DOHH2 (cell line): ENCODE data around the gene CYP4F3.

Experiments used
- EZH2phosphoT487 ChIP-seq: fragments of 200-600 bp; sonication (generic); IDR thresholded peaks from 2 replicates; pipeline ENCODE4 v1.6.1; 2017; ENCODE audit warnings: borderline replicate concordance, mild to moderate bottlenecking, antibody characterized with exemption, low read length, moderate library complexity, mixed read lengths
- TF ChIP-seq, protein P1 (sequence below): fragments of 200-600 bp; sonication (generic); IDR thresholded peaks from one replicate; pipeline ENCODE4 v1.5.1; 2014; ENCODE audit warnings: antibody characterized with exemption, mild to moderate bottlenecking, low read depth, low read length; ENCODE audit not compliant: poor library complexity, severe bottlenecking

DNA sequence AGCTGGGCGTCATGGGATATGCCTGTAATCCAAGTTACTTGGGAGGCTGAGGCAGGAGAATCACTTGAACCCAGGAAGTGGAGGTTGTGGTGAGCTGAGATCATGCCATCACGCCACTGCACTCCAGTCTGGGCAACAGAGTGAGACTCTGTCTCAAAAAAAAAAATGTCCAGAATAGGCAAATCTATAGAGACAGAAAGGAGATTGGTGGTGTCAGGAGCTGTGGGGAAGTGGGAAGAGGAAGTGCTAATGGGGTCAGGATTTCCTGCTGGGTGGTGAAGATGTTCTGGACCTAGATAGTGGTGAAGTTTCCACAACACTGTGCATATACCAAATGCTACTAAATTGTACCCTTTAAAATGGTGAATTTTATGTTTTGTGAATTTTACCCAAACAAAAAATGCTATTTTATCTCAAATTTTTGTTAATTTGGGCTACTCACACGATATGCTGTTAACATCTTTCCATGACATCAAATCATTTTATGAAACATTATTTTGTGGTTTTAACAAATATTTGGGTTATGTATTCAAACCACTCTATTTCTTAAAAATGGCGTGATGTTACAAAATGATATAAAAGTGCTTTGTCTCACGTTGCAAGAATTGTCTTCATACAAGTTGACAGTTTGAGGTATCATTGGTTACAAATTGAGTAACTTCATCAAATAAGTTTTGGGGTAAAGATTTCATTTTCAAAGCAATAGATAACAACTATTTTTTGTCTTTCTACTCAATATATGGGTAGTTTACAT is 7.4 kb upstream of the CYP4F3 start:
- TF ChIP-seq, protein P1, sequence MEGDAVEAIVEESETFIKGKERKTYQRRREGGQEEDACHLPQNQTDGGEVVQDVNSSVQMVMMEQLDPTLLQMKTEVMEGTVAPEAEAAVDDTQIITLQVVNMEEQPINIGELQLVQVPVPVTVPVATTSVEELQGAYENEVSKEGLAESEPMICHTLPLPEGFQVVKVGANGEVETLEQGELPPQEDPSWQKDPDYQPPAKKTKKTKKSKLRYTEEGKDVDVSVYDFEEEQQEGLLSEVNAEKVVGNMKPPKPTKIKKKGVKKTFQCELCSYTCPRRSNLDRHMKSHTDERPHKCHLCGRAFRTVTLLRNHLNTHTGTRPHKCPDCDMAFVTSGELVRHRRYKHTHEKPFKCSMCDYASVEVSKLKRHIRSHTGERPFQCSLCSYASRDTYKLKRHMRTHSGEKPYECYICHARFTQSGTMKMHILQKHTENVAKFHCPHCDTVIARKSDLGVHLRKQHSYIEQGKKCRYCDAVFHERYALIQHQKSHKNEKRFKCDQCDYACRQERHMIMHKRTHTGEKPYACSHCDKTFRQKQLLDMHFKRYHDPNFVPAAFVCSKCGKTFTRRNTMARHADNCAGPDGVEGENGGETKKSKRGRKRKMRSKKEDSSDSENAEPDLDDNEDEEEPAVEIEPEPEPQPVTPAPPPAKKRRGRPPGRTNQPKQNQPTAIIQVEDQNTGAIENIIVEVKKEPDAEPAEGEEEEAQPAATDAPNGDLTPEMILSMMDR = no peak
- no peak for TF ChIP-seq EZH2phosphoT487
